Activated naive CD4-positive, alpha-beta T cell treated with anti-CD3 and anti-CD28 coated beads, Interleukin-2, amount 50 U/mL, for 72 hours (primary cell): ENCODE results near the gene SALL3. TPM values are rescaled to one million over a fixed set of nuclear protein-coding genes. Genes with fewer than 3 reads are reported as not detected.
"Not testable (repeated sequence)": the region's sequence is repeated elsewhere in the genome, so short reads cannot be mapped to it uniquely, and the experiment has no call there.

ENCODE experiments used
- ATAC-seq, 2 donors: fragments of 150-1000 bp; cut with Tn5 transposase; 2 replicates each; pipeline ENCODE4 v1.10.0; 2021; ENCODE audit warnings: mild to moderate bottlenecking in 2 of 2, moderate library complexity in 2 of 2
- DNase-seq, 2 donors: peaks; one replicate each; pipeline ENCODE4 v3.0.0; 2021 to 2022; ENCODE audit warnings: low spot score in 2 of 2
- H3K27ac Mint-ChIP-seq, 2 donors: one replicate each; pipeline ENCODE4 v1.8.0; 2022; ENCODE audit warnings: mild to moderate bottlenecking in 2 of 2, mixed read lengths in 2 of 2
- H3K36me3 Mint-ChIP-seq, 2 donors: one replicate each; pipeline ENCODE4 v1.8.0; 2022; ENCODE audit warnings: mixed read lengths in 2 of 2
- H3K9me3 Mint-ChIP-seq, 2 donors: one replicate each; pipeline ENCODE4 v1.8.0; 2022; ENCODE audit warnings: mixed read lengths in 2 of 2
- total RNA-seq, 2 donors: library from RNA; stranded (reverse); gene quantifications; one replicate each; pipeline ENCODE4 v1.2.3, GENCODE V29; 2022

Gene SALL3
- not detected for total RNA-seq

DNA sequence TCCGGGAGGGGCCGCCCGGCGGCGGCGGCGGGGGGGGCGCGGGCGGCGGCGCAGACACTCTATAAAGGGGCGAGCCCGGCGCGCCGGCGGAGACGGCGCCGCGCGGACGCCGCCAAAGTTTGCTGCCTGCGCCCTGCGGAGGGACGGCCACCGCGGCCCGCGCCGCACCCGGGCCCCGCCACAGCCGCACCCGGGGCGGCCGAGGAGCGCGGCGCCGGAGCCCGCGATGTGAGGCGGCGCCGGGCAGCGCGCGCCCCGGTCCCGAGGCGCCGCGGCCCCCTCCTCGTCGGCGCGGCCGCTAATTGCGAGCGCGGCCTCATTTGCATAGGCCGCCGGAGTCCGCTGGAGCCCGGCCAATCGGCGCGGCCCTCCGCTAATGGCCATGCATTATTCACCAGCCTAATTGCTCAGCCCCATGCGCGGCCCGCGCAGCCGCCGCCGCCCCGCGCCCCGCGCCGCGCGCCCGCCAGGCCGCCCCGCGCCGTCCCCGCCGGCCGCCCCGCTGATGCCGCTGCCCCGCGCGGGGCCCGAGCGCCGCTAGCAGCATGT, at the start of gene SALL3:
Gene SALL3 (plus strand): TSS at position 89 of the 549 bp plus-strand sequence. CDS start 457 bp downstream, at position 546.
- no peak for DNase-seq
- H3K9me3 Mint-ChIP-seq: no peaks in the 10 kb centered on the region
- H3K36me3 Mint-ChIP-seq: peaks cover 7 to 16% of the 10 kb centered on the region in 2 donors
- ATAC-seq: peak in 1 of 2 donors; percentile 26
- peak within 1 kb of the TSS in 1 of 2 donors; percentile 73 for H3K27ac Mint-ChIP-seq

DNA sequence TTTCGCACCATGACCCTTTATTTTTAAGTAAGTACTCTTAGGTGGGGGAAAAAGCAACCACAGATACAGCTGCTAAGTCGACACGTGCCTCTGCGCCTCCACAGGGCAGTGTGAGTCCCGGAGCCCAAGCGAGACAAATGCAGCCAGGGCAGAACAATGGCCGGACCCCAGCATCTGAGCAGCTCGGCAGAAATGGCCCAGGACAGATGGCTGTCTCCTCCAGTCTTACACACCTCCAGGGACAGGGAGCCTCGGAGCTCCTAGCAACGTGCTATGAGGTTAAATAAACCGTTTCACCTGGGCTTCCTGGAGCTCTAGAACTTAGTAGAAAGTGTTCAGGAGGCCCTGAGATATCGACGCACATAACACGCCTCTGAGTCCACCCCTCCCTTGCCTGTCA, 47.3 kb upstream of the SALL3 start:
- Mint-ChIP-seq H3K9me3 (no peaks in the 10 kb centered on the region), H3K36me3 (no peaks in the 10 kb centered on the region), H3K27ac (no peak overlapping the region)
- DNase-seq (no peak), ATAC-seq (no peak)

DNA sequence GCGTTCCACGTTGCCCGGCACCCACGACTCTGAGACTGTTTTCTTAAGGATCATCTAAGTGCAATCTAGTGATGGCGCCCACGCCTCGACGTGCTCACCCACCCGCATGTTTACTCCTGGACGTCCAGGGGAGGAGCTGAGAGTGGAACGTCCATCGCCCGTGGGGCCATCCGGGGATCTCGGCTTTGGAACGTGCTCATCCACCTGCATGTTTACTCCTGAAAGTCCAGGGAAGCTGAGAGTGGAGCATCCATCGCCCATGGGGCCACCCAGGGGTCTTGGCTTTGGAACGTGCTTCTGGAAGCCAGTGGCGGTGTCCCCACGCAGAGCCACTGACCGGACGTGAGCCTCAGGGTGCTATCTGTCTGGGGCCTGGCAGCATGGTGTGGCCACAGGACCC, 45.6 kb upstream of the SALL3 start:
- no peaks in the 10 kb centered on the region for H3K36me3 Mint-ChIP-seq
- ATAC-seq (no peak), DNase-seq (no peak)
- no peak overlapping the region for H3K27ac Mint-ChIP-seq
- H3K9me3 Mint-ChIP-seq: no peaks in the 10 kb centered on the region

DNA sequence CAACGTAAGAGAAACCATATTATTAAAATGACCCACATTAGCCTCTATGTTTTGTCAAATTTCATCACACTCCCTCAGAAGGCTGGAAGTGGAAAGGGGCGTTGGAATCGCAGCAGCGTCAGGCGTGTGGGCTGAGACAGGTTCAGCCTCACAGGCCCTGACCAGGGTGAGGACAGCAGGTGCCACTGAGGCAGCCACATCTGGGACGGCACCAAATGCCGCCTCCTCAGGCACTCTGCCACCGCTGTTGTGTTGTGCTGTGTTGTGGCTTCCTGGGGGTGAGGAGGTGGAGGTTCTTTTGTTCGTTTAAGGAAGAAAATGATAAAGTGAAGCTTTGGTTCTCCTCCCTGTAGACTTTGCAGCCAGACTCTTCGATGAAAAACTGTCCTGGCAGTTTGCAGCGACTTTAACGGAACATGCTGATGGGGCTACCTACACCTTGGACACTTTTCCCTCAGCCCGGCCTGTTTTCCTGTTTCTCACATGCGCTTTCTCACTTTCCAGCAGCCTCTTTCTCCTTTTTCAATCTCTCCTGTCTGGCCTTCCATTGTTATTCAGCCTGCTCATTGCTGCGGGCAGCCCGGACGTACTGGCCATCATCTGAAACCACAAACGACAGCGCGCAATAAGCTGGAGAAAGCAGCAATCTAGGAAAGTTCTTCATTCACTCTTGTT, 44.9 kb upstream of the SALL3 start:
- ATAC-seq: no peak
- H3K36me3 Mint-ChIP-seq: no peaks in the 10 kb centered on the region
- no peak for DNase-seq
- no peak overlapping the region for H3K27ac Mint-ChIP-seq
- H3K9me3 Mint-ChIP-seq: no peaks in the 10 kb centered on the region

DNA sequence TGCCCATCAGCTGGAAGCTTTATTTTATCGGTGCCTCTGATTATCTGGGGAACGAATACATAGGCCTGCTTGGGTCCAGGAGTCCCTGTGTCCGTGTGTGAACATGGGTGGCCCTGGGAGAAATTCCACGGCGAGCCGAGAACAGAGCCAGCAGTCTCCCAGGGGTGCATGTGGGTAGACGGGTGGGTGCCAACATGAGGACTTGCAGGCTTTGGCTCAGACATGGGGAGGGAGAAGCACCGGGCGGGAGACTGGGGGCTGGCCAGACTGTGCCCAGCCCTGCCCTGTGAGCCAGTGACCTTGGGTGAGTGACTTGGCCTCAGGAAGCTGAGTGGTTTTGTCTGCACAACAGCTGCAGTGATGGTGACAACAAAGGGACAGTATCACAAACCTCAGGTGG, 44.2 kb upstream of the SALL3 start:
- H3K36me3 Mint-ChIP-seq: no peaks in the 10 kb centered on the region
- no peak overlapping the region for H3K27ac Mint-ChIP-seq
- ATAC-seq (no peak), DNase-seq (no peak)
- H3K9me3 Mint-ChIP-seq: no peaks in the 10 kb centered on the region

DNA sequence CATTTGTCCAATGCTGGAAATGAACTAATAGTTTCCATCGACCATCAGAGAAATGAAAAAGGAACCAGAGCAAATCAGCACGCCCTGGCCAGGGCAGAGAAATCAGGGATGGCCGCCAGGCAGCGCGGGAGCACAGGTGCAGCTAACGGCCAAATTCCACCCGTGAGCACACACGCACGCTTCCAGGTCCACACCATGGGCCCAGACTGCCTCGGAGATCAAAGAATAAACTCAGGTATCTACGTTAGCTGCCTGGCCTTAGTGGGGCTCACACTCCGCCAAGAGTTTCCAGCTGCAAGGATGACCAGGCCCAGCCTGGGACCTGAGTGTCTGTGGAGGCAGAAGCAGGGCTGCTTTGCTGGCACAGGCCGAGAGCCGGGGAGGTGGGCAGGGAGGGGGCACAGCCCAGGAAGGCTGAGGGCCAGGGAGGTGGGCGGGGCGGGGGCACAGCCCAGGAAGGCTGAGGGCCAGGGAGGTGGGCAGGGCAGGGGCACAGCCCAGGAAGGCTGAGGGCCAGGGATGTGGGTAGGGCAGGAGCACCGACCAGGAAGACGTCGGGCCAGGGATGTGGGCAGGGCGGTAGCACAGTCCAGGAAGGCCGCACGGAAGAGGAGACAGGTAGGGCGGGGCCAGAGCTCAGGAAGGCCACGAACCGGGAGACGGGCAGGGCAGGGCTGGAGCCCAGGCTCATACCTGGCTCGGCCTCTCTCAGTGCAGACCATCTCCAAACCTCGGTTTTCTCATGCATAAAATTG, 43.2 kb upstream of the SALL3 start:
- no peak for DNase-seq
- H3K36me3 Mint-ChIP-seq: no peaks in the 10 kb centered on the region
- no peaks in the 10 kb centered on the region for H3K9me3 Mint-ChIP-seq
- ATAC-seq: no peak
- H3K27ac Mint-ChIP-seq: peak overlapping the region in 1 of 2 donors; percentile 22

DNA sequence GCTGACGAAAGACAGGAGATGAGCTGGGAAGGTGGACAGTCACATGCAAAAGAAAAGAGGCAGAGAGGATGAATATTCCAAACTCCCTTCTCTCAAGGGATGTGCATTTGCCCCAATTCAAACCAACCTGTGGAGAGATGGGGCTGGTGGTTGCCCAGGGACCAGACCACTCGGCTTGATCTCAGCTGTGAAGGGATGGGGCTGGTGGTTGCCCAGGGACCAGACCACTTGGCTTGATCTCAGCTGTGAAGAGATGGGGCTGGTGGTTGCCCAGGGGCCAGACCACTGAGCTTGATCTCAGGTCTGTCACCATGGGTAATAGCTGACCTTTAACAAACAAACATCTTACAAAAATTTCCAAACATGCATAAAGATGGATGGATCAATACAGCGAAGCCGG, 42.5 kb upstream of the SALL3 start:
- no peaks in the 10 kb centered on the region for H3K36me3 Mint-ChIP-seq
- ATAC-seq (no peak), DNase-seq (no peak)
- no peaks in the 10 kb centered on the region for H3K9me3 Mint-ChIP-seq
- no peak overlapping the region for H3K27ac Mint-ChIP-seq

DNA sequence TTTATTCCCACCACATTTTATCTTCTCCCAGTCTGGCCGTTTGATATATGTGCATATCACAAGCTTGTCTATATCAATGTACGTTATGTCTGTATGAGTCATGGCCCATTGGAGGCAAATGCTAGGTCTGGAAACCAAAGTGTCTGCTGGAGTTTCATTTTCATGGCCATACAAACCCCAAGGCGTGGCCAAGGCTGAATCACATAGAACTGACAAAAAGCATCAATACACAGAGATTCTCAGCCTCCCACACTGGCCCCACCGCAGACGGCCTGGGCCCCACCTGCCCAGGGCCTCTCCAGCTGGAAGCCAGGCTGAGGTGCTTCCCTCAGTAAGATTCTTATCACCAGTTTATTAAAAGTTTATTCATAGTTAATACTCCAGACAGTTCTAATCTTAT, 40.5 kb upstream of the SALL3 start:
- peak; percentile 64 to 85 for ATAC-seq

DNA sequence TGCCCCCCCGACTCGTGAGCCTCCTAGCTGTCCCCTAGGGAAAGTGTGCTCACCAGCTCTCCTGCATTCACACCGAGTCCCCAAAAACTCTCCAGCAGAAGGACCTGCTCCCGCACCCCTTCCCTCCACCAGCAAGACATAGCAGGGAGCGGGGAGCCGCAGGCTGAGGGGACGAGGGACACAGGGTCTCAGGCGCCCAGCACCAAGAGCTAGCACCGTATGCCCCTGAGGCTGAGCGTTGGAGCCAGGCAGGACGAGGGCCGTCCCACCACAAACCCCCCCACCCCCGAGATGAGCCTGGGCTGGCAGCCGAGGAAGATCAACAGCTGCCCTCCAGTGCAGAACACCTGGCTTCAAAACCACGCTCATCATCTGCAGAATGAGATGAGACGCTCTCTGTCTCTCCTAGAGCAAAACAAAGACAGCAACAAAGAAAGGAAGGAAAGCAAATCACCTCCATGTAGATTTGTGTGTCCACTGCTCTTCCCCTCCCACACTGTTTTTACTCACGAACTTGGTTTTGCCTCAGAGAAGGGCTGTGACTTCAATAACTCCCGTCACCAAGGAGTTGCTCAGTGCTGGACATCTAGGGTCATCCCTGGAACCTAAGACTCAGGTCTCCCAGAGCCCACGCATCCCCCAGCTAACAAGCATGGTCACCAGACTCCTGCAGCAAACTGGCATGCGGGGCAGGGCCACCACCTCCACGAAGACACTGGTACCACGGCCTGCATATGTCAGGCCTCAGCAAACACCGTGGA, 39.7 kb upstream of the SALL3 start:
- no peaks in the 10 kb centered on the region for H3K9me3 Mint-ChIP-seq
- DNase-seq (no peak), ATAC-seq (no peak)
- no peak overlapping the region for H3K27ac Mint-ChIP-seq
- H3K36me3 Mint-ChIP-seq: no peaks in the 10 kb centered on the region

More for the DNA sequence above, 40.5 kb upstream of the SALL3 start:
- Mint-ChIP-seq H3K9me3 (no peaks in the 10 kb centered on the region), H3K36me3 (no peaks in the 10 kb centered on the region), H3K27ac (no peak overlapping the region)
- DNase-seq: peak in 1 of 2 donors; percentile 5

DNA sequence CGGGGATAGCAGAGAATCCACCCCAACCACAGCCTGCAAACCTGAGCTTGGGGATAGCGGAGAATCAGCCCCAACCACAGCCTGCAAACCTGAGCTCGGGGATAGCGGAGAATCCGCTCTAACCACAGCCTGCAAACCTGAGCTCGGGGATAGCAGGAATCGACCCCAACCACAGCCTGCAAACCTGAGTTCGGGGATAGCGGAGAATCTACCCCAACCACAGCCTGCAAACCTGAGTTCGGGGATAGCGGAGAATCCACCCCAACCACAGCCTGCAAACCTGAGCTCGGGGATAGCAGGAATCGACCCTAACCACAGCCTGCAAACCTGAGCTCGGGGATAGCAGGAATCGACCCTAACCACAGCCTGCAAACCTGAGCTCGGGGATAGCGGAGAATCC, 37.4 kb upstream of the SALL3 start:
- not testable (repeated sequence) for H3K9me3 Mint-ChIP-seq, ATAC-seq, DNase-seq, H3K36me3 Mint-ChIP-seq, H3K27ac Mint-ChIP-seq

DNA sequence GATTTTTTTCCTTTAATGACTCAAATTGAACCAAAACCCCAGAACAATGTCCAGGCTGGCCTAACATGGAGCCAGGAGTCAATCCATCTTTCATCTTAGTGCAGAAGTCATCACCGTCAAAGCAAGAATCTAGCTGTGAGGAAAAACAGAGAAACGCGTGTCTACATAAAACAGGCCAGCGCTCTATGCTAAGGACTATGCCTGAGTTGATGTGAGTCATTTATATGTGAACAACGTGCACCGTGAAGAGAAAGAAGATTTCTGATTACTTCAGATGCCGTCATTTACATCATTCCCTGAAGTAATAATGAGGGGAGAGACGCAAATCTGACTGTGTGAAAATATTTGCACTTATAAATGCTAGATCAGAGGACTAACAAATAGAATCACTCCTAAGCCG, 34.0 kb upstream of the SALL3 start:
- Mint-ChIP-seq H3K27ac (no peak overlapping the region), H3K9me3 (no peaks in the 10 kb centered on the region), H3K36me3 (no peaks in the 10 kb centered on the region)
- no peak for ATAC-seq
- no peak for DNase-seq

DNA sequence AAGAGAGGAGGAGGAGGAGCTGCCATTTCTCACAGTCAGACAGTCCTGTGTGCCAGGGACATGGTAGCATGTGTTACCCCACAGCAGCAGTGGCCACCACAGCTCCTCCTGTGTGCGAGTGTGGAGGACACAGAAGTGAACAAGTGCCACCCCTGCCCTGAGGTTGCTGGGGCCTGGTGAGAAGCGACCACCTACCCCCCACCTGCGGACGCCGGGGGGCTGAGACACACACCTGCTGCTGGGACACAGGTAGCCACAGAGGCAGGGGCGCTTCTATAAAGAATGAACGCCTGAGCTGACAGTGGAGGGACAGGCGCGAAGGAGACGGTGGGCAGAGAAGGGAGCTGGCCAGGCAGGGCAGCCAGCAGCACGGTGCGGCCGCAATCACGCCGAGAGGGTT, 32.3 kb upstream of the SALL3 start:
- ATAC-seq (no peak), DNase-seq (no peak)
- Mint-ChIP-seq H3K9me3 (peaks cover 5% of the 10 kb centered on the region in 2 donors), H3K36me3 (peaks cover 0 to 6% of the 10 kb centered on the region in 2 donors), H3K27ac (no peak overlapping the region)

DNA sequence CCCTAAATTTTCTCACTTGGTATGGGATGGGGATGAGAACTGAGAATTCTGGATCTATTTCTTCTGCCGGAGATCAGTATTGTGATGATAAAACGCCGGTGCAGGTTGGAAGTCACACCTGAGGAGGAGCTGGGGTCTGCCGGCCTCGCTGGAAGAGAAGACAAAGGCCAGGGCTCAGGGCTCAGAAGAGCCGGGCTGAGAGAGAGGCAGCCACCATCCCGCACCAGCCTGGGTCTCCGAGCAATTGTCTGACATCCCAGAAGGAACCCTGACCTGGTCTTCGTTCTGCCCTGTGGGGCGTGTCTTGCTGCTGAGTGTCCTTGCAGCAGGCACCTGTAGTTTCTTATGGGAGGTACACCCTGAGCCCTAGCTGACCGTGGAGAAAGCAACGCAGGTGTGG, 31.4 kb upstream of the SALL3 start:
- H3K36me3 Mint-ChIP-seq: peaks cover 0 to 6% of the 10 kb centered on the region in 2 donors
- H3K9me3 Mint-ChIP-seq: peaks cover 5% of the 10 kb centered on the region in 2 donors
- ATAC-seq (no peak), DNase-seq (no peak)
- no peak overlapping the region for H3K27ac Mint-ChIP-seq

DNA sequence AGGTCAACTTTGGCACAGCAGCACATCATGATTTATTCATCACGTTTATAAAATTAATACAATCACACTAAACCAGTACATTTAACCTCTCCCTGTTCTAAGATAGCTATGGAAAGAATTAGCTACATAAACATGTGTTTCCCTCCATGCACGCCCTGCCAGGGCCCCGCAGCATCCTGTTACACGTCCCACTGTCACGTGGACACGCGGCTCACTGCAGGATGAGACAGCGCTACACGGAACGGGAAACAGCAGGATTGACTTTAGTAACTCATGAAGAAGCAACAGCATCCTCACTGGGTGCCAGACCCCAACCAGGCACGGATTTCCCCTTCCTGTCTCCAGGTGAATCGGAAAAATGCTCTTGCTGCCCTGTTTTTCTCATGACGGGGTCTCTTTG, 30.9 kb upstream of the SALL3 start:
- no peak for DNase-seq
- no peak for ATAC-seq
- Mint-ChIP-seq H3K9me3 (peaks cover 5% of the 10 kb centered on the region in 2 donors), H3K27ac (no peak overlapping the region), H3K36me3 (peaks cover 0 to 6% of the 10 kb centered on the region in 2 donors)

DNA sequence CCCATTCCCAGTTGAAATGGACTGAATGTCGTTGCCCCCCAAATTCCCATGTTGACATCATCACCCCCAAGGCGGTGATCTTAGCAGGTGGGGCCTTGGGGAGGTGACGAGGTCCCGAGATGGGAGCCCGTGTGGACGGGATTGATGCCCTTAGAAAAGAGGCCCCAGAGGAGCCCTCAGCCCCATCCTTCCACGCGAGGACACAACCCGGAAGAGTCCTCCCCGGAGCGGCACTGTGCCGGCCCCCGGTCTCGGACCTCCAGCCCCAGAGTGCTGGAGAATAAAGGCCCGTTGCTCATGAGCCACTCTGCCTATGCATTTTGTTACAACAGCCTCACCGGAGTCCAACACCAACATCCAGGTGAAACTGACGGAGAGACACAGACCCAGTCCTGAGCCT, 30.4 kb upstream of the SALL3 start:
- DNase-seq (no peak), ATAC-seq (no peak)
- Mint-ChIP-seq H3K9me3 (peaks cover 5% of the 10 kb centered on the region in 2 donors), H3K36me3 (peaks cover 0 to 6% of the 10 kb centered on the region in 2 donors), H3K27ac (no peak overlapping the region)

DNA sequence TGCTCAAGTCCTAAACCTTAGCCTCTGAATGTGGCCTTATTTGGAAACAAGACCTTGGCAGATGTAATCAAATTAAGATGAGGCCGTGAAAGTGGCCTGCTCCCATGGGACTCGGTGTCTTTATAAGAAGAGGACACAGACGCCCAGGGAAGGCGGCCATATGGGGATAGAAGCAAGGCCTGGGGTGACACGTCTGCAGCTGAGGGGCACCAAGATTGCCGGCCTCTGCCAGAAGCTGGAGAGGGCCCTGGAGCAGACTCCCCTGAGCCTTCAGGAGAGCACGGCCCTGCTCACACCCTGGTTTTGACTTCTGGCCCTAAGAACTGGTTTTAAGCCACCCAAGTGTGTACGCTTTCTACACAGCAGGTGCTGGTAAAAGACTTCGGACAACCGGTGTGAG, 29.2 kb upstream of the SALL3 start:
- ATAC-seq (no peak), DNase-seq (no peak)
- no peak overlapping the region for H3K27ac Mint-ChIP-seq
- peaks cover 0 to 6% of the 10 kb centered on the region in 2 donors for H3K36me3 Mint-ChIP-seq
- peaks cover 5% of the 10 kb centered on the region in 2 donors for H3K9me3 Mint-ChIP-seq

DNA sequence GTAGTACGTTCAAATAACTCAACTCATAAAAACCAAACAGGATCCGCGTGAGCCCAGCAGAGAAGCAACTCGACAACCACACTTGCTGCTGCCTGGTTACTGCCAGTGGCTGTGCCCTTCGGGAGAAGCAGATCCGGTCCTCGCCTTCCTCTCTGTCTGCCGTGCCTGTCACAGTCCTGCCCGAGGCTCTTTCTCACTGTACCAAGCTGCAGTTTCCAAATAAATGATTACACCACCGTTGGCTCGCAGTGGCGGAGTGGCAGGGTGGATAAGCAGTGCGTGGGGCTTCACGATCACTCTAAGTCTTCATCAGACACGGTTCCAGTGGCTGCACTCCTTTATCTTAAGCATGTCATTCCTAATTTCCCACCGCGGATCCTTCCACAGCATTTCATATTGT, 26.1 kb upstream of the SALL3 start:
- no peak overlapping the region for H3K27ac Mint-ChIP-seq
- peaks cover 5% of the 10 kb centered on the region in 2 donors for H3K9me3 Mint-ChIP-seq
- ATAC-seq: no peak
- no peak for DNase-seq
- peaks cover 0 to 6% of the 10 kb centered on the region in 2 donors for H3K36me3 Mint-ChIP-seq
